HG03432 (cell line): ENCODE measurements around the gene COX7A2L.

Experiments
- ATAC-seq: cut with Tn5 transposase; IDR thresholded peaks from one replicate; pipeline ENCODE4 v1.9.1; 2021; ENCODE audit warnings: mild to moderate bottlenecking, moderate library complexity; ENCODE audit not compliant: unreplicated experiment

COX7A2L gene

DNA sequence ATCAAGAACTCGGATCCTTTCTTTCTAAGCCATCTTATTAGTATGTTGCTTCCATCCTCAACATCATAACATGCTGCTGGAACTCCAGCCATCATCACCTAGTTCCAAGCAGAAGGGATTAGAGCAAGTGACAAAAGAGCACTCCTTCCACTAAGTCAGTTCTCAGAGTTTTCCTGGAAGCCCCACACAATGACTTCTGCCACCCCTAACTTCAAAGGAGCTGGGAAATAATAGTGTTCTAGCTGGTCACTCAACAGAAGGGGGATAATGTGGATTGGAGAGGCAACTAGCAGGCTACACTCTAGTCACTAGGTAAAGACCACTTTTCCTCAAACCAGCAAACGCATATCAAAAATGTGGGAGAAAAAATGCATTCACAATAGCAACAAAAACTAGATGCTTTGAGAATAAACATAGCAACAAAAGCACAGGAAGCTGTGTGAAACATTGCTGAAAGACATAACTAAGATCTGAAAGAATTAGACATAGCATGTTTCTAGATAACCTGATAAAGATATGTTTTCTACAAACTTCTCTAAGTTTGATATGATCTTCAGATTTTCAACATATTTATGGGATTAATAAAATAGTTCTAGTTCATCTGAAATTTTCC lies 39.5 kb downstream of the COX7A2L start:
- ATAC-seq = no peak

DNA sequence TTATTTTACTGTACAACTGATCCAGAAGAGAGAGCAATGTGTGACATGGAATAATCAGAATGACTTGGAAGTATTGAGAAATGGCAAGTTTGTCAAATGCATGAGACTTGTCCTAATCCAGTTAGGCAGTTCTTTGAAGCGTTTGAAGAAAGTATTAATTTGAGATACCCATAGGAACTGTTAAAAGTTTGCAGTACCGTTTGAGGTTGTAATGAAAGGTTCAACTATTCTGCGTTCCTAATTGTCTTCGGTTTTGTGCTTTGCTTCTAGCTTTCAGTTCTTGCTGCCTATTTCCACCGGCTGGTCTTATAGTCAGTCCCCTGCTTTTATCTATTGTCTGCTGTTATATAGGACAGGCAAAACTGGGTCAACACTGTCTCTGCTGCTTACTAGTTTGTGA lies 41.8 kb downstream of the COX7A2L start:
- no peak for ATAC-seq

GRCh38 chr2:42317945-42318344 lies 43.1 kb downstream of the COX7A2L start:
- no peak for ATAC-seq

- no peak for ATAC-seq
These were observed 43.5 kb downstream of the COX7A2L start for GRCh38 chr2:42317486-42317885.

- no peak for ATAC-seq
These were observed 44.1 kb downstream of the COX7A2L start for GRCh38 chr2:42316910-42317309.

DNA sequence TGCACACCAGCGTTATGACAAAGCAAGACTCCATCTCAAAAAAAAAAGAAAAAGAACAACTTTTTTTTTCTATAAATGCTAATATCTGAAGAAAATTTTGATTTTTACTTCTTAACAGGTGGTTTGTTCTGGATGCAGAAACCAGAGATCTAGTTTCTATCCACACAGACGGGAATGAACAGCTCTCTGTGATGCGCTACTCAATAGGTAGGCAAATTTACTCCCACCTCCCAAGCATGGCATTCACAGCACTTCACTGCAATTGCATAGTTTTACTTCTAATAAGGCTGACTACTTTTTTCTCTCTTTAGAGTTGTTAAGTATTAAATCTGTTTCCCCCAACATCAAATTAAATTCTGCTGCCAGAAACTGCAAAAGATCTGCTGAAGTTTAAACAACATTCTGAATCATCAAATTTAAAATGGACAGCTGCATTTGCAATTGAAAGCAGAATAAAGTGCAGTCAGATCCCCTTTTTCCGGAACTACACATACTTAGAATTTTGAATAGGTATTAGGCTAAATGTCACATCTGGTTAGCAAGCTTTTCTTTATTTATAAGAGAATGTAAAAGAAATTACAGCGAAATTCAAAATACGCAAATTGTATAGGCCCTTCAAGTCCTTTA lies 45.1 kb downstream of the COX7A2L start:
- no peak for ATAC-seq

- no peak for ATAC-seq
These were observed 46.0 kb downstream of the COX7A2L start for GRCh38 chr2:42314892-42315468.

DNA sequence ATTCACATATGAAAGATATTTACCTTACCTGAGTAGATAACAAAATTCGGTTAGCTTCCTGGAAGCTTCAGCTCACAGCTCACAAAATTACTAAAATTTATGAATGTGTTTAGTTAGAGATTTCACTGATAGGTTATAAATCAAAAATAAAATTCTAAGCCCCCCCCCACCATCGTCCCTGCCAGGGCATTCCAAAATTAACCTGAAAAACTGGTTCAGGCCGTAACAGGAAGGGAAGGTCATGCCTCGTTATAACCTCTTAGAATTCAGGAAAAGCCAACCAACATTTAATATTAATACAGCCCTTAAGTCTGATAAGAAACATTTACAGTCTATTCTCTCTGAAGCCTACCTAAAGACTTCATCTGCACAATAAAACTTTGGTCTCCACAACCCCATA lies 48.9 kb downstream of the COX7A2L start:
- ATAC-seq = no peak

- ATAC-seq = no peak
These were observed 51.0 kb downstream of the COX7A2L start for GRCh38 chr2:42310007-42310515.

GRCh38 chr2:42309366-42309765 lies 51.7 kb downstream of the COX7A2L start:
- no peak for ATAC-seq

- no peak for ATAC-seq
These were observed 53.8 kb downstream of the COX7A2L start for GRCh38 chr2:42307180-42307579.

- ATAC-seq = no peak
These were observed 56.8 kb downstream of the COX7A2L start for GRCh38 chr2:42304059-42304713.

- no peak for ATAC-seq
These were observed 57.8 kb downstream of the COX7A2L start for GRCh38 chr2:42303252-42303651.

DNA sequence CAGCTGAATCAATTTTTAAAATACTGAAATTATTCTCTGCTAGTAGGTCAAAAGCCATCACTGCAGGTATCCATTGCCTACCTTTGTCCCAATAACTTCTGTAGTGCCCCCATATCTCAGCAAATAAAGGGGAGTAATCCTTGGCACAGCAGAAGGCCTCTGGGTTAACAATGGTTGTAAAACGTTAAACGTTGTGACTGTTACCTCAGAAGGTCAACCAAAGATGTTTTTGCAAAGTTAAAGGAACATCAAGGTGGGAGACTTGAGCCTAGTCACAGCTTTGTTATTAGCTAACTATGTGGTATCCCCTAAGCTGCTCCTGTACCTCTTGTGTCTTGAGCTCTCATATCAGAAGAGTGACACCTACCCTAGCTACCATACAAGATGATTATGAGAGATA lies 60.5 kb downstream of the COX7A2L start:
- ATAC-seq = no peak
